ENCODE data around the gene DEPDC5. TPM values are rescaled to one million over a fixed set of nuclear protein-coding genes. Genes with fewer than 3 reads are reported as not detected.

The DEPDC5 gene
- total and polyA plus RNA-seq, 7 donors, result 8.4 to 21.3 (median 12.9) TPM

DNA sequence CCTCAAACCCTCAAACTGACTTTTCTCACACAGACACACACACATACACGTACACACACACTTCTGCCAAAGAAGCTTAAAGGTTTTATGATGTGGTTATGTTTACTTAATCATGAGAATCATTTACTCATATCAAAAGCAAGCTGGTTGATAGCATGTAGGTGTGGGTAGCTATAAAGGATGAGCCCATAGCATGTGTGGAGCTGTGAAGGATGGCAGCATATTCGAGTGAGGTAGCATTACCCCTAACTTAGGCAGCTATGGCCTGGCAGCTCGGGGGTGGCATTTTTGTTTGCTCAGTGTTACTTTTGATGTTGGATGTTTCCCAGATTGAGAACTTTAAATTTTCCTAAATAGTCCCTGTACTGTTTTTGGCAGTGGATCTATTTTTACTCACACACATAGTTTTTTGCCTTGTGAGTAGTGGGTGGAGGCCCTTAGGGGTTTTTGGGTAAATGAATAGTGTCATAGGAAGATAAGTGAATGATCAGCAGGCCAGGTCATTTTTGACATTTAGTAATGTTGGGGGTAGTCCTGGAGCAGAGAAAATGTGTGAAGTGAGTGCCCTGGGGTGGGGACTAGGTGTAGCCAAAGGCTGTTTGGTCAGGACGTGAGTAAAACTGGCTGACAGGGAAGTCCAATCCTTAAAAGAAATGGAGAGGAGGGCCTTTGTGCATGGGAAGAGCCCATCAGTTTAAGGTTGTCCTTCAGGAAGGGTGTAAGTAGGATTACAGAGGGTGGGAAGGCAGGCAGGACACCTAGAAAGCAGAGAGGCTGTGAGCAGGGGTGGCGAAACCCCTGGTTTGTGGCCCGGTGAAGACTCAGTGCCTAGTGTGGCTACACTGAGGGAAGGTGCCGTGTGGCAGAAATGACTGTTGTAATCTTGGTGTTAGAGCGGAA lies 197.6 kb downstream of the DEPDC5 start:
- TF ChIP-seq EP300 (IDR thresholded peaks at IDR 0.05) (no peak), POLR2AphosphoS5 (IDR thresholded peaks at IDR 0.05) (no peak), POLR2A (IDR thresholded peaks at IDR 0.05) (no peak)
- TF ChIP-seq, protein P1, sequence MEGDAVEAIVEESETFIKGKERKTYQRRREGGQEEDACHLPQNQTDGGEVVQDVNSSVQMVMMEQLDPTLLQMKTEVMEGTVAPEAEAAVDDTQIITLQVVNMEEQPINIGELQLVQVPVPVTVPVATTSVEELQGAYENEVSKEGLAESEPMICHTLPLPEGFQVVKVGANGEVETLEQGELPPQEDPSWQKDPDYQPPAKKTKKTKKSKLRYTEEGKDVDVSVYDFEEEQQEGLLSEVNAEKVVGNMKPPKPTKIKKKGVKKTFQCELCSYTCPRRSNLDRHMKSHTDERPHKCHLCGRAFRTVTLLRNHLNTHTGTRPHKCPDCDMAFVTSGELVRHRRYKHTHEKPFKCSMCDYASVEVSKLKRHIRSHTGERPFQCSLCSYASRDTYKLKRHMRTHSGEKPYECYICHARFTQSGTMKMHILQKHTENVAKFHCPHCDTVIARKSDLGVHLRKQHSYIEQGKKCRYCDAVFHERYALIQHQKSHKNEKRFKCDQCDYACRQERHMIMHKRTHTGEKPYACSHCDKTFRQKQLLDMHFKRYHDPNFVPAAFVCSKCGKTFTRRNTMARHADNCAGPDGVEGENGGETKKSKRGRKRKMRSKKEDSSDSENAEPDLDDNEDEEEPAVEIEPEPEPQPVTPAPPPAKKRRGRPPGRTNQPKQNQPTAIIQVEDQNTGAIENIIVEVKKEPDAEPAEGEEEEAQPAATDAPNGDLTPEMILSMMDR (IDR thresholded peaks at IDR 0.05), result no peak
- intact Hi-C loops (cut with DNase I), result no loop called here
- Histone ChIP-seq H3K27ac (peak overlapping the region; percentile 72 to 80 (median 77)), H3K27me3 (no peaks in the 10 kb centered on the region), H3K4me1 (peaks cover 0 to 74% (median 64%) of the 10 kb centered on the region in 4 donors), H3K36me3 (peaks cover 0 to 30% (median 4%) of the 10 kb centered on the region in 4 donors), H3K4me3 (no peak overlapping the region), H3K9me3 (no peaks in the 10 kb centered on the region)
- 54 to 69% methylated on average over 8 of the region's 8 CpGs for WGBS, 2 donors
- DNase-seq, result no peak

DNA sequence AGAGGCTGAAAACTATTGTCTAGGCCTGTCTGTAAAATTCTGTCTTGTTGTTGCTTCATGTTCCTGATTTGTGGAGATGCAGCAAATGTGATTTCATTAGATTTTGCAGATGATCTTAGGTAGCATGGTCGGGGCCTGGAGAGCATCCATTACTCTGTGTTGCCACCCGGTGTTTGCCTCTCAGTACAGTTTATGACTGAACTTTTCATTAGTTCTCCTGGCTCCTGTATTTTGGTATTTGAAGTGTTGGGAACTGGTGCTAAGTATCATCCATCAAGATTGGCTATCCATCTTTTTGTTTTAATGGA lies 198.2 kb downstream of the DEPDC5 start:
- Histone ChIP-seq H3K4me1 (peaks cover 0 to 68% (median 58%) of the 10 kb centered on the region in 4 donors), H3K27me3 (no peaks in the 10 kb centered on the region), H3K27ac (peak overlapping the region; percentile 72 to 80 (median 77)), H3K36me3 (peaks cover 6 to 36% (median 10%) of the 10 kb centered on the region in 4 donors), H3K4me3 (no peak overlapping the region), H3K9me3 (no peaks in the 10 kb centered on the region)
- TF ChIP-seq POLR2A (IDR thresholded peaks at IDR 0.05) (no peak), EP300 (IDR thresholded peaks at IDR 0.05) (no peak), POLR2AphosphoS5 (IDR thresholded peaks at IDR 0.05) (no peak)
- TF ChIP-seq, protein P1 (IDR thresholded peaks at IDR 0.05), result no peak
- 85 to 86% methylated on average over 2 of the region's 2 CpGs for WGBS, 2 donors
- no peak for DNase-seq
- intact Hi-C loops (cut with DNase I), result no loop called here

DNA sequence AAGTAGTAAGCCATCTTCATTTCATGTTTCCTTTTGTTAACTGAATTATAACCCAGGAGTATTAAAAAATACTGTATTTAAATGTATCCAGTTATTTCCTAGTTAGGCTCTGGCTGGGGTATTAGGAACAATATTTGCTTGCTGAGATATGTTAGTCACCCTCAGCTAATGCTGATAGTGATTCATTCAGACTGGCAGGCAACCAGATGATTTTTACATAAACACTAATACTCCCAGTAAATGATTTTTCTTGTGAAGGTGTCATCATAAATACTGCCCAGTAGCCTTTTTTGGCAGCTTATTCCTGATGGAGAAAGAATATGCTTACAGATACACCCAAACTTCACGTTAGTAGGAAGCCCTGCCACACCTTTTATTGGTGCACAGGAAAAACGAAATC lies 198.7 kb downstream of the DEPDC5 start:
- intact Hi-C loops (cut with DNase I), result no loop called here
- Histone ChIP-seq H3K36me3 (peaks cover 8 to 40% (median 14%) of the 10 kb centered on the region in 4 donors), H3K4me3 (no peak overlapping the region), H3K27me3 (no peaks in the 10 kb centered on the region), H3K9me3 (no peaks in the 10 kb centered on the region), H3K4me1 (peaks cover 0 to 64% (median 55%) of the 10 kb centered on the region in 4 donors), H3K27ac (peak overlapping the region; percentile 72 to 80 (median 77))
- peak in 3 of 4 donors; percentile 27 to 37 (median 33) for TF ChIP-seq POLR2AphosphoS5 (IDR thresholded peaks at IDR 0.05)
- no peak for TF ChIP-seq POLR2A (IDR thresholded peaks at IDR 0.05)
- WGBS, 2 donors, result 35 to 62% methylated on average over 2 of the region's 2 CpGs
- DNase-seq, result no peak

DNA sequence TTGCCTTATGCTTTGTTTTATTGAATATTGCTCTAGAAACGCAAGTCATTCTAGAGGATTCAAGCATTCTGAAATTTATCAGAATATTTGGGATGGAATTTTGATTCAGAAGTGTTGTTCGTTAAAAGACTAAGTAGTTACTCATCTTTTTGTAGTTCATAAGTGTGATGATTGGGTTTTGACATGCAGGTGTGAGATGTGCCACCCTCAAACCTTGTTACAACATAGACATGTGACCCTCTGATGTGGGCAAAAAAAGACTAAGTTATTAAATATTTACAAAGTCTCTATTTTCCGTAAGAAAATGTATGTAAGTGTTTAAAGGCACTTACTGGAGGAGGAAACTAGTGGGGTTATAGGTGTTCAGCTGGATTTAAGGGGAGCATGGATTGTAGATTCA lies 199.4 kb downstream of the DEPDC5 start:
- Histone ChIP-seq H3K36me3 (peaks cover 8 to 45% (median 18%) of the 10 kb centered on the region in 4 donors), H3K27ac (peak overlapping the region; percentile 72 to 80 (median 77)), H3K27me3 (no peaks in the 10 kb centered on the region), H3K4me1 (peaks cover 0 to 58% (median 55%) of the 10 kb centered on the region in 4 donors), H3K9me3 (no peaks in the 10 kb centered on the region), H3K4me3 (no peak overlapping the region)
- TF ChIP-seq EP300 (IDR thresholded peaks at IDR 0.05) (no peak), POLR2A (IDR thresholded peaks at IDR 0.05) (no peak), POLR2AphosphoS5 (IDR thresholded peaks at IDR 0.05) (no peak)
- TF ChIP-seq, protein P1 (IDR thresholded peaks at IDR 0.05), result no peak
- no peak for DNase-seq
- intact Hi-C loops (cut with DNase I), result no loop called here
- WGBS, 2 donors, result 73 to 85% methylated on average over 3 of the region's 3 CpGs

Data from sigmoid colon (tissue), 7 donors.